HG03060 (cell line): Measurements from ENCODE around the gene ATP2C2.
"Not testable (repeated sequence)": the region's sequence is repeated elsewhere in the genome, so short reads cannot be mapped to it uniquely, and the experiment has no call there.

Experiments used
- ATAC-seq: cut with Tn5 transposase; IDR thresholded peaks from one replicate; pipeline ENCODE4 v1.9.1; 2021; ENCODE audit warnings: low read depth, moderate number of reproducible peaks; ENCODE audit not compliant: unreplicated experiment

Gene ATP2C2

DNA sequence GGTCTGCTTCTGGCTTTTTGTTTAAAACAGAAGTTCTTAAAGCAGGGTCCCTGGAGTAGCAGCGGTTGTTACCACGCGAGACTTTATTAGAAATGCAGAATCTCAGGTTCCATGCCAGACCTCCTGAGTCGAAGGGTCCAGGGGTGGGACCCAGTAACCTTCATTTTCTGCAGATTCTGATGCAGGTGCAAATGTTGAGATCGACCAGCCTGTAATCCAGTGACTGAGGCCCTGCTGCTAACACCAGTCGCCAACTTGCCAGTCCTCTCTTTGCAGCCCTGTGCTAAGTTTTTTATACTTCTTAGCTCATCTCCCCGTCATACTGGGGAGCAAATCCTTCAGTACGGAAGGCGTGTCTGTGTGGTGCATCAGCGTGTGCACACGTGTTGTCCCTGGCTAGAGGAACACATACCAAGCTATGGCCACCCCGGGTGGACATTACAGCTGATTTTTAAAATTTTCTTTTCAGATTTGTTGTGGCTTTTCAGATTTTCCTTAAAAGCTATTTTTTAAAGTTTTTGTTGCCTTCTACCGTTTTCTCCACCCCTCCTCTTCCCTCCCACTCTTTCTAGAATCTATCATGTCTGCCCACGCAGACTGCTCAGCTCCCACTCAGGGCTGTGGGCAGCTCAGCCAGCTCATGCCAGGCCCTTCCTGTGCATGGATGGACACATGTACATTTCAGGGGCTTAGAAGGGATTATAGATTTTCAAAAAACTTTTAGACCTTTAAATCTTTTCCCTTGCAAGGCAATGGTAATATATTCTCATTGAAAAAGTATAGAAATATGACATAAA, 78.5 kb downstream of the ATP2C2 start:
- ATAC-seq = no peak

DNA sequence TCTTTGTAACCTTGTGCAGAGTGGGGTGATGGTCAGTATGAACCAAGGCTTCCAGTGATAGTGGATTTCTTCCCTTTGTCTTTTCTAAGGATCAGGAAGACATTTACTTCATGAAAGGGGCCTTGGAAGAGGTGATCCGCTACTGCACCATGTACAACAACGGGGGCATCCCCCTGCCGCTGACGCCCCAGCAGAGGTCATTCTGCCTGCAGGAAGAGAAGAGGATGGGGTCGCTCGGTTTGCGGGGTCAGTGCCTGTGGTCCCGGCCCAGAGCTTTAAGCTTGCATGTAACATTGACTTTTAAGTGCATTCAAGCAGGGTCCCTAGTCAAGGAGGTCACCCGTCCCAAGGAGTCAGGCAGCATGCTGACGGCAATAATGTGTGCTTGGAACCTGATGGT, 80.1 kb downstream of the ATP2C2 start:
- ATAC-seq = no peak

DNA sequence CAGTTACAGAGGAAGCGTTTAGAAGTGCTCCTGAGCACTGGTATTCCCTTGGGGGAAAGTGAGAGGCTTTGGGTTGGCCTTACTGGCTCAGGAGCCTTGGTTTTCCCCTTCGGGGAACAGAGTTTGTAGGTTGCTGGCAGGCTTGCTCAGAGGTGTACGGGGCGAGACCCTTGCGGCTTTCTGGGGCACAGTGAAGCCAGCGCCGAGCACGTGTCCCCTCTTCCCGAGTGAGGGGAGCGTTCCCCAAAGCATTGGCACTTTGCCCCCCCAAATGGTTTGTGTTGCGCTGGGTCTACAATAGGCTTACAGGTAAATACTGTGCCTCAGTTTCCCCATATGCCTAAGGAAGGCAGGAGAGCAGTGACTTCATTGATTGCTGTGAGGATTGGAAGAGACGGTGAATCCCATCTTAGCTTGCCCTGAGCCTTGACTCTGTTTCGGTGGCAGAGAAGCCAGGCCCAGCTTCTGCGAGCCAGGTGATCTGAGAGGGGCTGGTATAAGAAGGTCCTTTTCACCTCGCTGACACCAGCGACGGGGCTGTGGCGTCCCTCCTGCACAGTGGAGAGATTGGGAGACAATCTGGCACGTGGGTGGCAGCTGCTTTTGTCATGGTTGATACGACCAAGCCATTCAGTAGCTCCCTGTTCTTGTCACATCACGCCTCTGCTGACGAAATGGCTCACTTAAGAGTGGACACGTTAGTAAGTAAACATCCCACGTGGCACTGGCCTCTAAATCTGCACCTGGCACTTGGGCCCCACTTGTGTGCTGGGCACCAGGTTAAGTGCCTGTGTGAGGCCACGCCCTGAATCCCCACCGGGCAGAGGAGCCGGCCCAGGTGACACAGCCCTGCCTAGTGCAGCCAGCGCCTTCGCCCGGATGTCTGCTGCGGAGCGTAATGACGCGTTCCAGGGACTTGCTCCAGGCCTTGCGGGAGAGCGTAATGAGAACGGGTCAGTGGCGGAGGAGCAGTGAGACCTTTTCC, 81.1 kb downstream of the ATP2C2 start:
- ATAC-seq = no peak

DNA sequence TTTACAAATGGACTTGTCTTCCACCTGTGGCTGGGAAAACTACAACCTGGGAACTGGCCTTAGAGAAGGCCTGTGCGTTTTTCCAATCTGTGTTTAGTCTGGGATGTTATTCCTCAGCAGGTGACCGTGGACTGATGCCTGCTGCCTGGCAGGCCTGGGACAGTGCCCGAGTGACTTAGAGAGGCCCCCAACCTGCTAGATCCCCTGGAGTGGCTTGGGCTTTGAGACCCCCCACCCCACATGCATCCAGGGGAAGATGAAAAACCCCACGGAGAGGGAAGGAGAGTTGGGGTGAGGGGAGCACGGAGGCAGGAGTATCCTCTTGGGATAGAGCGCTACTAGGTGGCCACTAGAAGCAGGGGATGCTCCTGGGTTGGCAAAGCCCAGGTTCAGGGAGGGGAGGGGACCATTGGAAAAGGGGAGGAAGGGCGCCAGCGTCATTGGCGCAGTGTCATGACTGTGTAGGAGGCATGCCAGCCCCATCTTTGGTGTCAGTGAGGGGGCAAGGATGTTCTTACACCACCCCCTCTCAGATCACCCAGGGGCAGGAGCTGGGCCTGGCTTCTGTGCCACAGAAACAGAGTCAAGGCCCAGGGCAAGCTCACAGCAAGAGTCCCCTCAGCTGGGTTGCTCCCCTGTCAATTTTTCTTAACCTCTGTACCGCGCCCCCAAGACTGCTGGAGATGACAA, 82.0 kb downstream of the ATP2C2 start:
- no peak for ATAC-seq

DNA sequence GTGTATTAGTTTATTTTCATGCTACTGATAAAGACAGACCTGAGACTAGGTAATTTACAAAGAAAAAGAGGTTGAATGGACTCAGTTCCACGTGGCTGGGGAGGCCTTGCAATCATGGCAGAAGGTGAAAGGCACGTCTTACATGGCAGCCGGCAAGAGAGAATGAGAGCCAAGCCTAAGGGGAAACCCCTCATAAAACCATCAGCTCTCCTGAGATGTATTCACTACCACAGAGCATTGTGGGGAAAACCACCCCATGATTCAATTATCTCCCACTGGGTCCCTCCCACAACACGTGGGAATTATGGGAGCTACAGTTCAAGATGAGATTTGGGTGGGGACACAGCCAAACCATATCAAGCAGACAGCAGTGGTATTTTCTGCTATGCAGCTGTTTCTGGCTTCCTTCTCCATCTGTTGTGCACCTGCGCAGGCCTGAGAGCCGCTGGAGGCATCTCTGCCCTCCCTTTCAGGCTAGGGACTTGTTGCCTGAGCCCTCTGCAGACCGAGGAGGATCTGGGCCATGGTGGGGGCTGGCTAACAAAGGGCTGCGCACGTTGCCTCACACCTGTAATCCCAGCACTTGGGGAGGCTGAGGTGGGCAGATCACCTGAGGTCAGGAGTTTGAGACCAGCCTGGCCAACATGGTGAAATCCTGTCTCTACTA, 82.8 kb downstream of the ATP2C2 start:
- ATAC-seq = not testable (repeated sequence)

DNA sequence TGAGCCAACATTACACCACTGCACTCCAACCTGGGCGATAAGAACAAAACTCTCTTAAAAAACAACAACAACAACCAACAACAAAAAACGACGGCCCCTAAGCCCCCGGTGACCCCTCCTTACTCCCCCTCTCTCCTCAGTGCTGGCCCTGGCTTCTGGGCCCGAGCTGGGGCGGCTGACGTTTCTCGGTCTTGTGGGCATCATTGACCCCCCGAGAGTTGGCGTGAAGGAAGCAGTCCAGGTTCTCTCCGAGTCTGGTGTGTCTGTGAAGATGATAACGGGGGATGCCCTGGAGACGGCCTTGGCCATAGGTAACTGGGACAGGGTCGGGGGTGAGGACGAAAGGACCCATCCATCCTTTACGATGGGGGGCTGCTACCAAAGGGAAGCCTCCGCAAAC, 83.4 kb downstream of the ATP2C2 start:
- no peak for ATAC-seq

DNA sequence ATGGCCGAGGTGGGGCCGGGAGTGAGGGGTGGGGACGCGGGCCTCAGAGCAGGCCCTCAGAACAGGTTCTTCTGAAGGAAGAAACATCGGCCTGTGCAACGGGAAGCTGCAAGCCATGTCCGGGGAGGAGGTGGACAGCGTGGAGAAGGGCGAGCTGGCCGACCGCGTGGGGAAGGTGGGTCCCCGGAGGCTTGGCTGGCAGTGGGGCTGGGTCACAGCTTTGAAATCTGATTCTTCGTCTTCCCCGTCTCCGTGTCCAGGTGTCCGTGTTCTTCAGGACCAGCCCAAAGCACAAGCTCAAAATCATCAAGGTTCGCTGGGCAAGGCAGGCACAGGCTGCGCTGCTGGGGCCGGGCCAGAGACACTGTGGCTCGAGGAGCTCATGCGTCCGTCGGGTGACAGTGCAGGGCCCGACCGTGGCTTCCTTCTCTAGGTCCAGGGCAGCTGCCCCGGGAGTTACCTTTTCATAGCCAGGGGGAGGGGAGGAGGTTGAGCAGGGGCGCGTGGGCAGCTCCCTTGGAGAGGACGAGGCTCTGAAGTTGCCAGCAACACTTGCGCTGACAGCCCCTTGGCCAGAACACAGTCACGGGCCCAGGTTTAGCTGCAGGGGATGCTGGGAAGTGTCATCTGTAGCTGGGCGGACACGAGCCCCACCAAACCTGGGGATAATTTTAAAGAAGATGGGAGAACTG, 84.9 kb downstream of the ATP2C2 start:
- no peak for ATAC-seq

DNA sequence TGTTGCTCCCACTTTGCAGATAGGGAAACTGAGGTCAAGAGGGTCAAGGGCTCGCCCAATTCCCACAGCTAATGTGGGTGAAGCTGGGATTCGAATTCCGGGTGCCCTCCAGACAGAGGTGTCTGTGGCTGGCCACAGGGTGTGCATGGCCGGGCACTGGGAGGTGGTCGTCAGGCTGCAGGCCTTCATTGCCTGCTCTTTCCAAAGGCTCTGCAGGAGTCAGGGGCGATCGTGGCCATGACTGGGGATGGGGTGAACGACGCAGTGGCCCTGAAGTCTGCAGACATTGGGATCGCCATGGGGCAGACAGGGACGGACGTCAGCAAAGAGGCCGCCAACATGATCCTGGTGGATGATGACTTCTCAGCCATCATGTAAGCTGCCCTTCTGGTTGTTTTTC, 86.3 kb downstream of the ATP2C2 start:
- ATAC-seq = no peak

DNA sequence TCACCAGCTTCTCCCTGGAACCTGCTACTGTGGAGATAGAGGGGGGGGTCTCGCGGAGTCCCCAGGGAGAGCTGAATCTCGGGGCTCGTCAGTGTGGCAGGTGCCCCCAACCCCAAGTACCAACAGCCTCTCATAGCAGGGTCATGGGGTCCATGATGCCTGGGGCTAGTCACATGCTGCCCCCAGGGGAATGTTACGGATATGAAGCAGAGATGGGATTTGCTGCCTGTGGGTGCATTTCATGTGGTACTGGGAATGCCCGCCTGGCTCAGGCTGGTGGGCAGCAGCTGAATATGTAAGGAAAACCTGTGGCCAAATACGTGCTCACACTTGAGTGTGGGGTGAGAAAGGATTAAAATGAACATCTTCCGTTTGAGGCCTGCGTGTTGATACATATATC, 86.7 kb downstream of the ATP2C2 start:
- ATAC-seq = no peak

DNA sequence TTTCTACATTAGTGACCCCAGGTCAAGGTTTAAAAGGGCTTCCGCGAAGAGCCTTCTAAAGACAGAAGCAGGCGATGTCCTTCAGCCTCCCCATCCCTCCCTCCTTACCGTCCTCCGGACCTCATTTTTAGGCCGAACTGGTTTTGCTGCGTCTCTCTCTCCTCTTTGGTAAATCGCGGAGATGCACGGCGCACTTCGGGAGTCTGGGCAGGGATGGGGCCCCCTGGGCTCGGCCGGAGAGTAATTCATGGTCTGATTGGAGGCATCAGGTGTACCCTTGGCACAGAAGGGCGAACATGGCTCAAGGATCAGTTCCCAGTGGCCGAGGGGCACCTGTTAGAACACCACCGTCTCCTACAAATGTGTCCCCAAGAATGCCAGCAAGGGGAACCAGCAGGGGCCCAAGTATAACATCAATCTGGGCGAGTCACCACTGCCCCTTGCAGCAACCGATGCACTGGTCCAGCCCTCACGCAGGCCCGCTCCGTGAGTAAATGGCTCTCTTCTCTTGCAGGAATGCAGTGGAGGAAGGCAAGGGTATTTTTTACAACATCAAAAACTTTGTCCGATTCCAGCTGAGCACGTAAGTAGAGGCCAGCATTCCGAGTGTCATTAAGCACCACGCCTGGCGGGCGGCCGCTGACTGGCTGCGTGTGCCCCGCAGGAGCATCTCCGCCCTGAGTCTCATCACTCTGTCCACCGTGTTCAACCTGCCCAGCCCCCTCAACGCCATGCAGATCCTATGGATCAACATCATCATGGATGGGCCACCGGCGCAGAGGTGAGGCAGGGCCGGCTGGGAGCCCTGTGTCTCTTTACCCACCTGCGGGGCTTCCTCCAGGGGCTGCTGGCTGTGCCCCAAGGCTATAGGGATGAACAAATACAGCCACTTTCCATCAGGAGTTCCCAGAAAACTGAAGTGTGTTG, 90.5 kb downstream of the ATP2C2 start:
- no peak for ATAC-seq

DNA sequence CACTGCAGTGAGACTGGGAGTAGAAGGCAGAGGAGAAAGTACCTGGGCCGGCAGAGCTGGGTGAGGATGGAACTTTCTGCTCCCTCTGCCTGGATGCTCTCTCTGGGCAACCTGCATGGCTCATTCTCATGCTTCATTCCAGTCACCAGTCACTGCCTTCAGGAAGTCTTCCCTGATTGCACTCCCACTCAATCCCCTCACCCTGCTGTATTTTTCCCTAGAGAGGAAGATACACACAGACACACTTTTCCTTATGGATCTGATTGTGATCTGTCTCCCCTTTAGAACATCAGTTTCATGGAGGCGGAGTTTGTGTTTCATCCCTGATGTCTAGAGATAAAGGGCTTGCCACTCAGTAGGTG, 91.2 kb downstream of the ATP2C2 start:
- ATAC-seq = no peak

DNA sequence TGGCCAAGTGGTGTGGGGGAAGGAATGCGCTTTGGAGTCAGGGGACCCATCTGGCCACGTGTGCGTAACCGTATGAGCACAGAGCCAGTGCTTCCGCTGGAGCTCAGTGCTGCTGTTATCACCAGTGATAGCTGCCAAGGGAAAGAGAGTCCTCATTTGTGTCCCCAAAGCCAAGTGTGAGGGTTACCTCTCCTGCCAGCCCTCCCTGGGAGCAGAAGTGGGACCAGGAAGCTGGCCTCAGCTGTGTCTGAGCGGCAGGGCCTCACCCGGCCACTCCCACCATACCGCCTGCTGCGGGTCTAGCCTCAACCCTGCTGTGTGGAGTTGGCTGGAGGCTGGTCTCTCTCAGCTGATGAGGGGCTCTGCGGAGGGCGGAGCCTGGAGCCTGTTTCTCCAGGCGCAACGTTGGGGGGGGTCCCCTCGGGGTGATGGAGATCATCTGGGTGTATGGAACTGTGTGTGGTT, 91.6 kb downstream of the ATP2C2 start:
- no peak for ATAC-seq

DNA sequence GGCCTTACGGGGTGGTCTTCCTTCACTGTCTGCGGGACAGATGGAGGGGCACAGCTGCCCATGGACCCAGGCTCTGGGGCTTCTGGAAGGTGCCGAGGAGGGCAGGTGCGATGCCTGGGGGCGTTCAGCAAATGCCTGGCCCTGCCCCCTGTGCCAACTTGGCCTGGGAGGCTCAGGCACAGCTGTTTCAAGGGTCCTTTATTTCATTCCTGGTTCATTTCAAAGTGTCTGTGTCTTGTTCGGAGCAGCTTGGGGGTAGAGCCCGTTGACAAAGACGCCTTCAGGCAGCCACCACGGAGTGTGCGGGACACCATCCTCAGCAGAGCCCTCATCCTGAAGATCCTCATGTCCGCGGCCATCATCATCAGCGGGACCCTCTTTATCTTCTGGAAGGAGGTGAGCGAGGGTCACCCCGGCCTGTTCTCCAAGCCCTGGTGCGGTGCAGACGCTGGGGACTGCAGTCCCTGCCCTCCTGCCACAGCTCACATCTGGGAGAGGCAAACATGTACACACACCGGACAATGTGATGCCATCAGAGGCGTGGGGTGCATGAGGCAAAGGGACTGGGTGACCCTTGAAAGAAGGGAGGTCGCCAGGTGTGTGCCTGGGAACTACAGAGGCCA, 92.2 kb downstream of the ATP2C2 start:
- no peak for ATAC-seq

DNA sequence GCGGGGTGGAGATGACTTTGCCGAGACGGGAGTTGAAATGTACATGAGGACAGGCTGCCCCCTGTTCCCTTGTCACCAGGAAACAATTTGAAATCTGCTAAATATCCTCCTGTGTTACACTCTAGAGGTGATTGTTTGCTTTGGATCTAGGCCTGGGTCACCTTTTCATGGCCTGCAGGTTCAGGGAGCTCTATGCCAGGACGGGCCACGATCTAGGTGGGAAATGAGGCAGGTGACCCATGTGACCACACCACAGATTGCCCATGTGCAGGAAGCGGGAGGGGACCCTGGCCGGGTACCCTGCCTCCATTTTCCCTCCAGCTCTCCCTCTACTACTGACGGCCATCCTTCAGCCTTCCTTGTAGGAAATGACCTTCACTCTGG, 92.7 kb downstream of the ATP2C2 start:
- no peak for ATAC-seq

DNA sequence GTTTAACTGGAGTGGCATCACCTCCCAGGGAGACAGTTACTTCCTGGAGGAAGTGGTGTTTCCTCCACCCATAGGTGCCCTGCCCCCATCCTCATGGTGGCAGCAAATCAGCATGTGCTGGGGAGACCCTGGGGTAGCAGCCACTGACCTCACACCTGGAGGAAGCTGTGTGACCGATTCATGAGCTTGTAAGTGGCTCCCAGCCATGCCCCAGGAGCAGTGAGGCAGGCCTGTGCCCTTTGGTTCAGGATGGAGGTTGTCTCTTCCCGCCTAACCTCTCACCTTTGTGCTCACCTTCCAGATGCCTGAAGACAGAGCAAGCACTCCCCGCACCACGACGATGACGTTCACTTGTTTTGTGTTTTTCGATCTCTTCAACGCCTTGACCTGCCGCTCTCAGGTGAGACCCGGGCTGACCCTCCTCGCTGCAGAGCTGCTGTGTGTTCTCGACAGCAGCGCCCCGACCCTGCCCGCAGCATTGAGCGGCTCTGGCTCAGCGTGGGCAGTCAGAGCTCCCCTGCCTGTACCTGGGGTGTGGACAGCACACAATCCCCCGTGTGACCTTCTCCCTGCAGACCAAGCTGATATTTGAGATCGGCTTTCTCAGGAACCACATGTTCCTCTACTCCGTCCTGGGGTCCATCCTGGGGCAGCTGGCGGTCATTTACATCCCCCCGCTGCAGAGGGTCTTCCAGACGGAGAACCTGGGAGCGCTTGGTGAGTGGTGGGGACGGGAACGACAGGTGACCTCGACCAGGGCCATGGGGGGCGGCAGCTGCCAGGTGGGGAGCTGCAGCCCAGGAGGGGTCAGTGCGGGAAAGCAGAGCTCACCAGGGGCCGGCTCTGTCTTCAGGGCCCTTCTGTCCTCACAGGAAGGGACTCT, 93.3 kb downstream of the ATP2C2 start:
- no peak for ATAC-seq

DNA sequence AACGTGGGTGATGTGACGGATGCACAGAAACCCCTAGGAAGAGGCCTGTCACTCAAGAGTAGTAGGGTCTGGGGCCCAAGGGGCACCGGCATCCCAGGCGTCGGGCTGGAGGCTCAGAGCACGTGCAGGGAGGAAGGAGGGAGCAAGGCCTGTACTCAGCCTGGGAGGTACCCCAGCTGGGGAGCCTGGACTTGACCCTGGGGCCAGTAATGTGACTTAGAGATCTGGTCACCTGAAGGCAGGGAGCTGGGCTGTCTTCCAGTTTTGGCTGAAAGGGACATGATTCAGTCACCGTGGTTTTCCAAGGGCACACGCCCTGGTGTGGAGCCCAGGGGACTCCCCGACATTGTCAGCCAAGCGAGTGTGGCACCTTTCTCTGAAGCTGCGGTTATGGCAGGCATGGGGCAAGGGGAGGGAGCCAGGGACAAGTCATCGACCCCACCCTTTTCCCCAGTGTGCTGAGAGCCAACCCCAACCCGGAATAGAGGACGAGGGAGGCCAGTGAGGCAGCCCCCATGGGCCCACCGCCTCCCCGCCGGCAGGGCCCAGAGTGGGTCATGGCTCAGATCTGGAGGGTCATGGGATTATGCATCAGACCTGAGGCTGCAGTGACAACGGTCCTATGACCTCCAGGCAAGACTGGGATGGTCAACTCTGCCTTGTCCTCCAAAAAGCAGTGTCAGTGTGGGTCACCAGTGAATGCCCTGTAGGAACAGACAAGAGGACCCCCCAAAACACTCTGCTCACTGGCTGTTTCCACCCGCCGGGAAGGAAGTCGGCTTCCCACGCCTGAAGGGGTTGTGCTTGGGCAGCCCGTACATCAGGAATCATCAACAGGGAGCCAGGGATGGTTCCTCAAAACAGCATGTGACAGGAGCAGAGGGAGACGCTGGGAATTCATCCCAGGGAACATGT, 94.2 kb downstream of the ATP2C2 start:
- no peak for ATAC-seq
